DLD1 (cell line): ENCODE results near the gene SPG21.

Source experiments
- in situ Hi-C: cut with HindIII; loops from 2 replicates; pipeline ENCODE4 v1.10.0; 2017; ENCODE audit warnings: low sequenced_read_pairs

Gene SPG21

DNA sequence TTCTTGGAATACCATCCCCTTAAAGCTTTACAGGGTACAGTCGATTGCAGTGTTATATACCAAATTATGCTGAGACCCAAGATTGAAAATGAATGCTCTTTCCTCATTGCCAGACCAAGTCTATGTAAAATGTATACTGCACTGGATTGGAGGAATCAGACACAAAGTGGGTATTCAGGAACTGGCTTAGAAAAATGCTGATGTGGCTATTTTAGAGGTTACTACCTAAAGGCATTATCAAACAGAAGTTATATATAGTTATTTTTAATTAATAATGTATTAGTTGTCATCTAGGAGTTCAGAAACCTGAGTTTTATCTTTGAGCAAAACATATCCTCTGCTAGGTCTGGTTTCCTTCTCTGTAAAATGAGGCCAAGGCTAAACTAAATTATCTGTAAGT, 3.6 kb upstream of the SPG21 start:
- in situ Hi-C loops = no loop called here

DNA sequence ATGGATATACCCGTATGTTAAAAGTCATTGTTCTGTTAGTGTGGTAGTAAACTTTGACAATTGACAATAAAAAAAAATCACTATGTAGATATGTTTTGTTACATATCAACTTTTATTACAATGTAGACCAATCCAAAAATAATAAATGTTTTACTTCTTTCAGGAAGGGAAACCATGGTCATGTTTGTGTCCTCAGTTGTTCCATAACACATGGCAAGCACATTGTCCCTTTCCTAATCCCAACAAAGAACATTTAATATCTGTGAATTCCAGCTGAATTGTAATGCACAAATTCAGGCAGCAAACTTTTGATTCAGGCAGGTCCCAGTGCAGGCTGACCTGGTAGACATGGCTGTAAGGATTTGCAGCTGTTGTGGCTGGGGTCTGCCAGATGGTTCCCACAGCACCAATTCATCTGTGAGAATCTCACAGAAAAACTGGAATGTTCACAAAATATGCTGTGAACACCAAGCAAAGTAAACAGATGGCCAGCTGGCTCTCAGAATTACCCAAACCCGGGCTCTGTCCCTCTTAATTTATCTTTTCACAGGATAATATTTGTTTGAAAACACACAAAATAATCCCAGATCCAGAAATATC, 1.9 kb upstream of the SPG21 start:
- in situ Hi-C loops = no loop called here

DNA sequence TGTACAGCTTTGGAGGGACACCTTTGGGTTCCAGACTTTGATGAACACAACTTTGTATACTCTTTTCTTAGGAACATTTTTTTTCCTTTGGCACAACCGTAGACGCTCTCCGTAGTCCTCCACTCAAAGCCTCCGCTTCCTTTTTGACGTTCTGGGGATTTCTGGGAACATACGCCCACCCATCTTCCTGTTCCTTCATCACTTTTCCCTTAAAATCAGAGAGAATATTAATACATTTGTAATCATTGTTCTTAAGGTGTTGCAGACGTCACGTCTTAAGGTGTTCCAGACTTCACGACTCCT, 405 bp upstream of the SPG21 start:
- in situ Hi-C loops = no loop called here

DNA sequence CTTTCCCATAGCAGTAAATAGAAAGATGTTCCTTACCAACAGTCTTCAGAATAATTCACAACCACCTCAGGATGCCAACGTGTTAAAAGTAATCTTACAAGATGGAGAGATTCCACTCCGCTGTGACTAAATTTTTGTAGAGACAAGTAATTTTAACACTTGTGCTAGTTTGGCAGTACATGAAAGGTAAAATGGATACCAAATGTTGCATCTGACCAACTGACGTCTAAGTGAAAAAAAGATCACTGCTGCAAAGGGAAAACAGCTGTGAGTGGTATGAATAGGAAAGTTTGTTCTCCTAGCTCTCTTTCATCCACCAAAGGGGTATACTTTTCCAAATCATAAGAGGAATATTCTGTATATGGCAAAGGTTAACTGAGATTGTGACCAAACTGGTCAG, 2.6 kb downstream of the SPG21 start:
- in situ Hi-C loops = no loop called here

DNA sequence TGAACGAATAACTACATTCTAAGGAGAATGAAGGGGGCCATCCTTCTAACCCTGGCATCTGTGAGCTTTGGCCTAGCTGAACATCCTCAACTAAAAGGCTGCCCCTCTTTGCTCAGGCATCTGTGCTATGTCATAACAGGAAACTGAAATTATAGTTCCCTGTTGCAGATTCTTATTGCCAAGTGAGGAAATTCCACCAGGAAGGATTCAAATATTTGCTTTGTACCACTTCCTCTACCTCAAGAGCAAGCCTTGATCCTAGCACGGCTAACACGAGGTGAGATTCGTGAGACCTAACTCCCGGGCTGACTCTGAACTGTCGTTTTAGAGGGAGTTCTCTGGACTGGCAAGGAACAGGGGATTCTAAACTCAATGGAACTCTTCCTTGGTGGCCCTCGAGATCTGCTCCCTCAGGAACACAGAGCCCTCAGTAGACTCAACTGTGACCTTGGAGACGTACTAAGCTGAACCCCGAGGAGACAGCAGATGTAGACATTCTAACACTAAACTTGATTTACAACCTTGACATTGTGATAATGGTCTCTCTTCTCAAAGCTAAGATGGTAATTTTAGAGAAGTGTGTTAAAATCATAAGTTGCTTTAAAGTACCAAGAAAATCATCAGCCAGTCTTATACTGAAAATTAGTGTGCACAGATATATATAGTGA, 4.2 kb downstream of the SPG21 start:
- in situ Hi-C loops = no loop called here

DNA sequence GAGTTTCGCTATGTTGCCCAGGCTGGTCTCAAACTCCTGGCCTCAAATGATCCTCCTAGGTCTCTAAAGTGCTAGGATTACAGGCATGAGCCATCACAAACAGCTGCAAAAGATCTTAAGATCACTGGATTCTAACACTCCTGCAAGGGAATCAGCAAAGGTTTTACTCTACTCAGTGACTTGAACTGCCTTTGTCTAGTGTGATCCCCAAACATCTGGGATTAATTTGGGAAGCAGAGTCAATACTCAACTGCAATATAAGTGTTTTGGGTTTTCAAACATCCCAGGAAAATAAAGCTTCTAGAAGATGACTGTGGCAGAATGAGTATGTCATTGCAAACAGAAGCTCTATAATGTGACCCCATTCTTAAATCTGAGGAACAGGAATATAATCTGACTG, 7.2 kb downstream of the SPG21 start:
- in situ Hi-C loops = no loop called here

DNA sequence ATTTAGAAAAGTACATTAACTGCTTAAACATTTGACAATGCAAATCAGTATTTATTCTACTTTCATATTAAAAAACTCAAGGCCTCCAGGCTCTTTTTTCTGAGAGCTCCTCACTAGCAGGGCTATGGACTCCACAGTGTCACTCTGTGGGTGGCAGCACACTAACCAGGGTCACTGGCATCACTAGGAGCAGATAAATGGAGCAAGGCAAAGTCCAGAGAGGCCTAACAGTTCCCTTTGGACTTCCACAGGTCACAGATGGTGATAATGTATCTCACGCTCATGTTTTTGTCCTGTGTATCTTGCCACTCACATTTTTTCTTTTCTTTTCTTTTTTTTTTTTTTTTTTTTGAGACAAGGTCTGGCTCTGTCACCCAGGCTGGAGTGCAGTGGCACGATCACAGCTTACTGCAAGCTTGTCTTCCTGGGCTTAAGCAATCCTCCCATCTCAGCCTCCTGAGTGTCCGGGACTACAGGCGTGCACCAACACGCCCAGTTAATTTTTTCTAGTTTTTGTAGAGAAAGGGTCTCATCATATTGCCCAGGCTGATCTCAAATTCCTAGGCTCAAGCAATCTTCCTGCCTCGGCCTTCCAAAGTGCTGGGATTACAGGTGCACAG, 7.8 kb downstream of the SPG21 start:
- in situ Hi-C loops = no loop called here

DNA sequence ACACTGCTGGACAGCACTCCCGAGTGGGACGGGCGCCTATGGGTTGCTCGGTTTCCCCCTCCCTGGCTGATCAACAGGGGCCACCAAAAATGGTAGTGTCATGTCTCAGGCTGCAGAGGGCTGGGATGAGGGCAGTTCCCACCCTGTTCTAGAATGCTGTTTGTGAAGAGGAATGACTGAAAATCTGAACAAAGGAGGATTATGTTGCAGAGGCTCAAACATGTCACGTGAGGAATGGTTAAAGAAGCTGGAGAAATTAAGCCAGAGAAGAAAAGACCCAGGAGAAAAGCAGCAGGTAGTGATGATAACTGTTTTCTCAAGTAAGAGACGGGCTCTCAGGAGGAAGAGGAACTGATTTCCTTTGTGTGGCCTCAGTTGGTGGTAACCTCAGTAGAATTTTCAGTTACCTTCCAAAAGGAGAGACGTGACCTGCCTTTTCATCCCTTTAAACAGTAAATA, 10.4 kb downstream of the SPG21 start:
- in situ Hi-C loops = no loop called here

DNA sequence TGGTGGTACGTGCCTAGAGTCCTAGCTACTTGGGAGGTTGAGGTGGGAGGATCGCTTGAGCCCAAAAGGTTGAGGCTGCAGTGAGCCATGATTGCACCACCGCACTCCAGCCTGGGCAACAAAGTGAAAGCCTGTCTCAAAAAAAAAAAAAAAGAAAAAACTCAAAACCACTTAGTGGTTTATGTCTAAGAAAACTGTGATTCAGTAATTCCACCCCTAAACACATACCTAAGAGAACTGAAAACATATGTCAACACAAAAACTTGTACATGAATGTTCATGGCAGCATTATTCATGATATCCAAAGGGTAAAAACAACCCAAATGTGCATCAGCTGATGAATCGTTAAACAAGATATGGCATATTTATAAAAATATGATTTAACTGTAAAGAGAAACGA, 14.3 kb downstream of the SPG21 start:
- in situ Hi-C loops = no loop called here

DNA sequence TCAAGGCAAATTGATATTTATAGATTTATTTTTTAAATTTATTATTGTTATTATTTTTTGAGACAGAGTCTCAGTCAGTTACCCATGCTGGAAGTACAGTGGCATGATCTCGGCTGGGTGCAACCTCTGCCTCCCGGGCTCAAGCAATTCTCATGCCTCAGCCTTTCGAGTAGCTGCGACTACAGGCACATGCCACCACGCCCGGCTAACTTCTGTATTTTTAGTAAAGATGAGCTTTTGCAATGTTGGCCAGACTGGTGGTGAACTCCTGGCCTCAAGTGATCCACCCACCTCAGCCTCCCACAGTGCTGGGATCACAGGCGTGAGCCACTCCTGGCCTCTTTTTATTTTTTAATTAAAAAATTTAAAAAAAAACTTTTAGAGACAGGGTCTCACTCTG, 19.0 kb downstream of the SPG21 start:
- in situ Hi-C loops = no loop called here

DNA sequence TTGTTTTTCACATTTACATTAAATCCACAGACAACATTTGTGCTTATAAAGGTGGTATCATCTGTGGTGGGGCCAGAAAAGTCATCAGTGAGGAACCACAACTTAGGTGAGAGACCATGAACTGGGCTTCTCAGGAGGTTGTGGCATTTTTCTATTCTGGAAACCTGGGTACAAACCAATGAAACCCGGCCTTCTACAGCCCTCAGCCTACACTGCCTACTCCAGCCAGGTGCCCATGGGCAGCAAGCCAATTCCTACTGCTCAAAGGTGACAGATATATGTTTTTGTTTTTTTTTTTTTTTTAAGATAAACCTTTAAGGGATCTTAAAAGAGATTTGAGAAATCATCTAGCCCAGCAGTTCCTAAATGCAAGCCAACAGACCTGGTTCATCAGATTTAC, 20.3 kb downstream of the SPG21 start:
- in situ Hi-C loops = no loop called here

DNA sequence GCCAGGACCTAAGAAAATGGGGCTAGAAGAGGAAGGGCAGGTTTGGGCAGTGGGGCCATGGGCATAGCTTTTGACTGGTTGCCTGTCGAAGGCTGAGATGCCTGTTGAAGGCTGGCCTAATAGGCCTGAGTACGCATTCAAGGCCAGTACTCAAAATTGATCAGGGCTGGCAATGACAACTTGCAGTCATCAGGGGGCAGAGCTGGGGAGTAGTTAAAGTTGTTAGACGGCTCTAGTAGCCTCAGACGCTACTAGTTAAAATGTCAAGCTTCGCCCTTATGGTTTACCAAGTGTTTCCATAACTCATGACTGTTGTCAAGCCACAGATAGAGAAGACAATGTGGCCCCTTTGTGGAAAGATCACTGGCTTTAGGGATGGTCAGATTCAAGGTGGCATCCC, 28.7 kb downstream of the SPG21 start:
- in situ Hi-C loops = no loop called here

DNA sequence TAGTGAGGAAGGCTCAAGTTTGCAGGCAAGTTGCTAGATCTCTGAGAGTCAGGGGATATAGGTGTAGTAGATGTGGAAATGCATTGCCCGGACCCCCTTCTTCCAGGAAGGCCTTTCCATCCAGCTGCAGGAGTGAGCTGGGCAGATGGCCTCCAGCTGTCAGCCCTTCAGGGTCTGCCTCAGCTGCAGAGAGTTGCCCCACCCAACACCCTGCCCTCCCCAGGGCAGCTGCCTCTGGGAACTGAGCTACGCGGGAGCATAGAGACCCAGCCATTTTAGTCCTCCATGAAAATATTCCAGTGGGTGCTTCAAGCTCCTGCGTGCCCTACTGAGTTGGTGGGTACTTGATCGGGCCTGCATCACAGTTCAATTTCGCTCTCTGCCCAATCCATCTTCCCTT, 29.6 kb downstream of the SPG21 start:
- in situ Hi-C loops = no loop called here

DNA sequence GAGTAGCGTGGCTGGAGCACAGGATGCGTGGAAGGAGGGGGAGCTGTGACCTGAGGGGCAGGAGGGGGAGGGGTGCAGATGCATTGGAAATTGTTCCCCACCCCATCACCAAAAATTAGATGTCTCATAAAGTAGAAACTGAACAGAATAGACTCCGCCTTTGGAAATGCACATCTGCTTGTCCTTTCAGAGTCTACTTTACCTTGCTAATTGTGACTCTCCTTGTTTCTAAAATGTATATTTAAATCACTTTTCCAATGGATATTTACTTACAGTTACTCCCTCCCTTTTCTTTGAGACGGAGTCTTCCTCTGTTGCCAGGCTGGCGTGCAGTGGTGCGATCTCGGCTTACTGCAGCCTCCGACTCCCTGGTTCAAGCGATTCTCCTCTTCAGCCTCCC, 30.6 kb downstream of the SPG21 start:
- in situ Hi-C loops = no loop called here

DNA sequence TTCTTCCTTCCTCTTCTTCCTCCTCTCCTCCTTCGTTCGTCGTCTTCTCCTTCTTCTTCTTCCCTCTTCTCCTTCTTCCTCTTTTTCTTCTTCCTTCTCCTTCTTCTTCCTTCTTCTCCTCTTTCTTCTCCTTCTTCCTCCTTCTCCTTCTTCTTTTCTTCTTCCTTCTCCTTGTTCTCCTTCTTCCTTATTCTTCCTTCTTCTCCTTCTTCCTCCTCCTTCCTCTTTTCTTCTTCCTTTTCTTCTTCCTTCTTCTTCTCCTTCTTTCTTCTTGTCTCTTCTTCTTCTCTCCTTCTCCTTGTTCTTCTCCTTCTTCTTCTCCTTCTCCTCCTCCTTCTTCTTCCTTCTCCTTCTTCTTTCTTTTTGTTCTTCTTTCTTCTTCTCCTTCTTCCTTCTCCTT, 35.3 kb downstream of the SPG21 start:
- in situ Hi-C loops = no loop called here

DNA sequence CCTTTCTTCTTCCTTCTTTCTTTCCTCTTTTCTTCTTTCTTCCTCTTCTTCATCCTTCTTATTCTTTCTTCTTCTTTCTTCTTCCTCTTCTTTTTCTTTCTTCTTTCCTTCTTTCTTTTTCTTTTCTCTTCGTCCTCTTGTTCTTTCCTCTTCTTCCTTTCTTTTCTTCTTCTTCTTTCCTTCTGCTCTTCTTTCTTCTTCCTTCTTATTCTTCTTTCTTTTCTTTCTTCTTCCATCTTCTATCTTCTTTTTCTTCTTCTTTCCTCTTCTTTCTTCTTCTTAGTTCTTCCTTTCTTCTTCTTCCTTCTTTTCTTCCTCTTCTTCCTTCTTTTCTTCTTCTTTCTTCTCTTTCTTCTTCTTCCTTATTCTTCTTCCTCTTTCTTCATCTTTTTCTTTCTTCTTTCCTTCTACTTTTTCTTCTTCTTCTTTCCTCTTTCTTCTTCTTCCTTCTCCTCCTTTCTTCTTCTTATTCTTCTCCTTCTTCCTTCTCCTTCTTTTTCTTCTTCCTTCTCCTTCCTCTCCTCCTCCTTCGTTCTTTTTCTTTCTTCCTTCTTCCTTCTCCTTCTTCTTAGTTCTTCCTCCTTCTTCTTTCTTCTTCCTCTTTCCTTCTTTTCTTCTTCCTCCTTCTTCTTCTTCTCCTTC, 37.8 kb downstream of the SPG21 start:
- in situ Hi-C loops = no loop called here

DNA sequence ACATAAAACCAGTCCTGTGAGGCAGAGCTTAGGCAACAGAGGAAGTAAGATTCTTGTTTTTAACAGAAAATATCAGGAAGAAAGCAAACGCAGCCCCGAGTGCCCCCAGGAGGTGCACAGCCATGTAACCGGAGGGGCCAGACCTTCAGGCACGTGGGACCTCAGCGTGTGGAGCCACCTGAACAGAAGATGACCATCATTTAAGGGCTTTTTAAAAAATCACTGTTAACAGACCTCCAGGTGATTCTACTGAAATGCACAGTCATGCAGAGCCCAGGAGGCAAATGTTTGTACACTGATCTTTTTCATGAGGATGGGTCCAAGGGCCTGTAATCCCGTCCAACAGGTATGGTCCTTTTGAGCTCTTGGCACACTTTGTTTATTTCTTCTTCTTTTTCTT, 38.8 kb downstream of the SPG21 start:
- in situ Hi-C loops = no loop called here

DNA sequence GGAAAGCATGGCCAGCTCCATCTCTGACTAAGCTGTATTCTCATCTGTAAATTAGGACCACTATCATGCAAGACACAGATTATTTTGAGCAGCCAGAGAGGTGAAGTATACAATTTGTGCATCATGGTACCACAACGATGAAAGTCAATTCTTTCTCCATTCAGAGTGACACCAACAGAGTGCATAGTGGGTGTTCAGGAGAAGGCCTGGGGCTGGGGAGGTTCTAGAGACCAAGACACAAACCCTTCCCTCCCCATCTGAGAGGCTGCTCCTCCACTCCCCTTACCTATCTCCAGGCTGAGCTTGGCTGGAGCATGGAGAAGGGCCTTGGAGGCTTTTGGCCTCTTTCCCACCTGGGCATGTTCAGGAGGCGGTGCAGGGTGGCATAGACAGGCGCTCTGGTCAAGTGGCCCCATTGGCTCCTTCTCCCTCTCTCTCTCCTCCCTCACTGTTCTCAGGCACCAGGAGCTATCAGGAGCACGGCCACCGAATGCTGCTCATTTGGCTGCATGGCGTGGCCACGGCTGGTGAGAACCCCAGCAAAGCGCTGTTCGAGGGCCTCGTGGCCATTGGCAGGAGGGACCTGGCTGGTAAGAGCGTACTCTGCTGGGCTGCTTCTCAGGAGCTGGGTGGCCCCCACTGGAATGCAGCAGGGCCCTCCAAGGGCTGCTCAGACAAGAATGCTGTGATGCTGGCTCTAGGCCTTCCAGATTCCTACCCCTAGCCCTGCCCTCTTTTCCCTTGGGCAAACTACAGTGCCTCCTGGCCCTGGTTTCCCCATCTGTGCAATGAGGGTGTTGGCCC, 40.1 kb downstream of the SPG21 start:
- in situ Hi-C loops = no loop called here

DNA sequence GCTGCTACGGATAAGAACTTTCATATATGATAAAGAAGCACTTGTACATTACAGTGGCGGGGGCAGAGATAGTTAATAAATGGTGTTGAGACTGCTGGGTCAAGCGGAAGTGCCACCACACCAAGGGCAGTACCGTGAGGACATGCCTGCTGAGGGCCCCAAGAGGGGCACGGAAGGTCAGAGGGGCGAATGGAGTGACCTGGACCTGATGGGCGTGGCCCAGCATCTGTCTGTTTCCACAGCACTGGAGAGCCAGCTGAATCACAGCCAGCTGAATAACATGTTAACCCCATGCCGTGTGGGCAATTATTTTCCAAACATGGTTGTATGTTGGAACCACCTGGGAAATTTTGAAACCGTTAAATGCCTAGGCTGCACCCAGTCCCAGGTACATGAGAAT, 40.8 kb downstream of the SPG21 start:
- in situ Hi-C loops = no loop called here

DNA sequence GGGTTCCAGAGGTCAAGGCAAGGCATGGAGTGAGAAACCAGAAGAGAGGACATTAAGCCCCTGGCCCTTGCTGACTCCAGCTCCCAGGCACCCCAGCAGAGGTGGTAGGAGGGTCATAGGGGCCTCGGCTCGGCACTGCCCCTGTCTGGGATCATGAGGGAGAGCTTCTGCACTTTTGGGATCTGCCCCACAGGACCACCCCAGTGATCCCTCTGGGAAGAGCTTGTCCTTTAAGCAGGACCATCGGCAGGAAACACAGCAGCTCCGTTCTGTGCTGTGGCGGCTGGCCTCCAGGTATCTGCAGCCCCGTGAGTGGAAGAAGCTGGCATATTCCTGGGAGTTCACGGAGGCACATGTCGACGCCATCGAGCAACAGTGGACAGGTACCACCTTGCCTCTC, 42.5 kb downstream of the SPG21 start:
- in situ Hi-C loops = no loop called here

DNA sequence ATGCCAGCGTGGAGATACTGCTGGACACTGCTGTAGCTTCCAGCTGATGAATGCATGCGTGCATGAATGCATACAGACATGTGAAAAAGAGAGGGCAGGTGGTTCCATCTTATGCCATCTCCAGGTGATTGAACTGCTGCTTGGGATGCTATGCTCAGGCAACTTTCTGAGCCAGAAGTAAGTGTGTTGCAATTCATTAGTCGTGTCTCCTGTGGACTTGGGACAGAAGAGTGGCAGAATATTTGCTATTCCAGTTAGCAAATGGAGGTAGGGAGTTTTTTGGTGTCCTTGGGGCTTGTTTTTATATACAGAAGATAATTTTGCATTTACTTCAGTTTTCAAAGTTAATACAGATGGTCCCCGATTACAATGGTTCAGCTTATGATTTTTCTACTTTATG, 44.8 kb downstream of the SPG21 start:
- in situ Hi-C loops = no loop called here
